H1 (cell line): ENCODE measurements around the gene DPM3. TPM values are rescaled to one million over a fixed set of nuclear protein-coding genes. Genes with fewer than 3 reads are reported as not detected.

Source experiments
- CTCF ChIA-PET: fragments of 300-600 bp; sonication (Branson Sonifier 250); formaldehyde crosslinking; loops from one replicate; lab custom pipeline; 2021; ENCODE audit not compliant: partially characterized antibody; lab: Charles Lee
- POLR2A ChIA-PET: fragments of 300-600 bp; sonication (Branson Sonifier 250); formaldehyde crosslinking; loops from one replicate; lab custom pipeline; 2021; ENCODE audit warnings: inconsistent platforms; ENCODE audit not compliant: partially characterized antibody; lab: Charles Lee
- DNase-seq, 2 experiments: peaks; one replicate each; pipeline versions ENCODE4 v3.0.0 to v3.0.0-alpha.2; 2010 to 2022; ENCODE audit warnings: low spot score in 2 of 2, low read depth in 1 of 2, mixed read lengths in 1 of 2
- FAIRE-seq: peaks from 2 replicates; lab custom pipeline; 2011; peaks lifted over from hg19 to GRCh38; lab: Jason Lieb, UNC
- H2AFZ ChIP-seq: 2 replicates; pipeline ENCODE4 v1.8.1; 2012; ENCODE audit warnings: low read length, inconsistent platforms
- H2AK5ac ChIP-seq: 2 replicates; pipeline ENCODE4 v1.6.1; 2013; ENCODE audit warnings: low read depth, low read length
- H2BK120ac ChIP-seq: replicated peaks from 2 replicates; pipeline ENCODE3; 2013; ENCODE audit warnings: low read depth, low read length, inconsistent platforms
- H2BK12ac ChIP-seq: 2 replicates; pipeline ENCODE4 v1.6.1; 2013; ENCODE audit warnings: low read depth, low read length
- H2BK15ac ChIP-seq: 2 replicates; pipeline ENCODE4 v1.6.1; 2013; ENCODE audit warnings: low read length
- H2BK20ac ChIP-seq: 2 replicates; pipeline ENCODE4 v1.6.1; 2013; ENCODE audit warnings: low read length
- H2BK5ac ChIP-seq: 2 replicates; pipeline ENCODE4 v1.6.1; 2013; ENCODE audit warnings: low read depth, low read length
- H3K14ac ChIP-seq: 2 replicates; pipeline ENCODE4 v1.6.1; 2013; ENCODE audit warnings: inconsistent platforms; ENCODE audit not compliant: insufficient read length
- H3K18ac ChIP-seq: 2 replicates; pipeline ENCODE4 v1.6.1; 2013; ENCODE audit warnings: low read length; ENCODE audit errors: extremely low read depth
- H3K23ac ChIP-seq: 2 replicates; pipeline ENCODE4 v1.6.1; 2013; ENCODE audit warnings: inconsistent platforms; ENCODE audit not compliant: insufficient read length
- H3K23me2 ChIP-seq: 2 replicates; pipeline ENCODE4 v1.6.1; 2013; ENCODE audit warnings: low read depth, low read length
- H3K27ac ChIP-seq: 2 replicates; pipeline ENCODE4 v1.6.1; 2011; ENCODE audit warnings: low read depth, low read length, inconsistent platforms
- H3K27me3 ChIP-seq, 4 experiments: replicated peaks in 1 of 4; 1 replicate in 1 of 4; 2 replicates in 3 of 4; pipeline versions ENCODE4 v1.6.1 to v1.8.1; 2011 to 2013; ENCODE audit warnings: low read length in 3 of 4, mild to moderate bottlenecking in 3 of 4, inconsistent platforms in 2 of 4, mixed read lengths in 2 of 4, moderate library complexity in 1 of 4; ENCODE audit not compliant: control insufficient read depth in 3 of 4, insufficient read depth in 3 of 4; ENCODE audit errors: extremely low read depth in 1 of 4
- H3K36me3 ChIP-seq, 4 experiments: 2 replicates each; pipeline versions ENCODE4 v1.6.1 to v1.8.1; 2011 to 2013; ENCODE audit warnings: mild to moderate bottlenecking in 4 of 4, low read length in 3 of 4, moderate library complexity in 2 of 4, control low read depth in 1 of 4, inconsistent platforms in 1 of 4; ENCODE audit not compliant: insufficient read depth in 4 of 4, control insufficient read depth in 2 of 4
- H3K4ac ChIP-seq: replicated peaks from 2 replicates; pipeline ENCODE3; 2013; ENCODE audit warnings: low read length, low read depth, mixed read lengths, inconsistent platforms; ENCODE audit not compliant: insufficient read length
- H3K4me1 ChIP-seq, 4 experiments: replicated peaks in 1 of 4; 1 replicate in 1 of 4; 2 replicates in 3 of 4; pipeline versions ENCODE4 v1.6.1 to v1.8.1; 2011 to 2013; ENCODE audit warnings: low read length in 3 of 4, inconsistent platforms in 2 of 4, mixed read lengths in 1 of 4; ENCODE audit not compliant: insufficient read depth in 4 of 4, control insufficient read depth in 3 of 4
- H3K4me2 ChIP-seq, 2 experiments: 2 replicates each; pipeline versions ENCODE4 v1.6.1 to v1.8.1; 2011 to 2013; ENCODE audit warnings: low read depth in 2 of 2, low read length in 2 of 2, control low read depth in 1 of 2, inconsistent platforms in 1 of 2, mild to moderate bottlenecking in 1 of 2; ENCODE audit not compliant: insufficient read depth in 1 of 2
- H3K4me3 ChIP-seq, 4 experiments: fragments of 200-600, 300-600 bp in 1 of 4; sonication (generic), shearing (Covaris generic), sonication (Bioruptor Twin) in 1 of 4; 2 replicates each; pipeline versions ENCODE4 v1.5.1 to v1.8.1; 2011 to 2016; ENCODE audit warnings: low read length in 4 of 4, low read depth in 3 of 4, control low read depth in 2 of 4, inconsistent platforms in 2 of 4, mild to moderate bottlenecking in 2 of 4, mixed read lengths in 1 of 4, moderate library complexity in 1 of 4; ENCODE audit not compliant: insufficient read depth in 2 of 4; ENCODE audit errors: extremely low read depth in 1 of 4
- H3K56ac ChIP-seq: replicated peaks from 2 replicates; pipeline ENCODE3; 2013; ENCODE audit warnings: low read depth, mild to moderate bottlenecking, mixed read lengths, low read length, inconsistent platforms; ENCODE audit not compliant: insufficient read length
- H3K79me1 ChIP-seq: 2 replicates; pipeline ENCODE4 v1.6.1; 2013; ENCODE audit warnings: low read depth, low read length, control low read depth
- H3K79me2 ChIP-seq, 2 experiments: 2 replicates each; pipeline versions ENCODE4 v1.6.1 to v1.8.1; 2012 to 2013; ENCODE audit warnings: low read length in 2 of 2, mild to moderate bottlenecking in 2 of 2, inconsistent platforms in 1 of 2; ENCODE audit not compliant: insufficient read depth in 2 of 2, control insufficient read depth in 1 of 2
- H3K9ac ChIP-seq, 4 experiments: replicated peaks in 1 of 4; 1 replicate in 1 of 4; 2 replicates in 3 of 4; pipeline versions ENCODE4 v1.6.1 to v1.8.1; 2011 to 2013; ENCODE audit warnings: low read depth in 3 of 4, low read length in 3 of 4, control low read depth in 2 of 4, mild to moderate bottlenecking in 2 of 4, moderate library complexity in 2 of 4, inconsistent platforms in 1 of 4; ENCODE audit errors: extremely low read depth in 1 of 4
- H3K9me3 ChIP-seq, 2 experiments: 2 replicates each; pipeline versions ENCODE4 v1.6.1 to v1.8.1; 2012 to 2013; ENCODE audit warnings: mild to moderate bottlenecking in 2 of 2, moderate library complexity in 2 of 2, control low read depth in 1 of 2, inconsistent platforms in 1 of 2, low read depth in 1 of 2, low read length in 1 of 2, mixed read lengths in 1 of 2; ENCODE audit not compliant: insufficient read depth in 2 of 2
- H4K20me1 ChIP-seq, 2 experiments: replicated peaks in 1 of 2; 2 replicates each; pipeline versions ENCODE3 to v1.8.1; 2011 to 2013; ENCODE audit warnings: inconsistent platforms in 2 of 2, low read length in 2 of 2, mild to moderate bottlenecking in 1 of 2; ENCODE audit not compliant: insufficient read depth in 2 of 2, control insufficient read depth in 1 of 2
- H4K5ac ChIP-seq: 2 replicates; pipeline ENCODE4 v1.6.1; 2013; ENCODE audit warnings: low read length, low read depth, mixed read lengths, inconsistent platforms; ENCODE audit not compliant: insufficient read length
- H4K8ac ChIP-seq: 2 replicates; pipeline ENCODE4 v1.8.0; 2013; ENCODE audit warnings: mild to moderate bottlenecking, moderate library complexity, low read length, inconsistent platforms; ENCODE audit not compliant: insufficient read depth; ENCODE audit errors: extremely low read depth
- H4K91ac ChIP-seq: replicated peaks from 2 replicates; pipeline ENCODE3; 2013; ENCODE audit warnings: low read length, mixed read lengths, inconsistent platforms; ENCODE audit not compliant: insufficient read length
- CHD2 ChIP-seq: IDR thresholded peaks from 2 replicates; pipeline ENCODE4 v1.6.1; 2012; ENCODE audit warnings: low read length, improper control_type of control experiment
- CREB1 ChIP-seq: IDR thresholded peaks from 2 replicates; pipeline ENCODE4 v1.6.1; 2012; ENCODE audit warnings: inconsistent platforms
- GTF2F1 ChIP-seq: IDR thresholded peaks from 2 replicates; pipeline ENCODE4 v1.6.1; 2012; ENCODE audit warnings: low read depth, low read length, improper control_type of control experiment, borderline replicate concordance
- RBBP5 ChIP-seq: IDR thresholded peaks from 2 replicates; pipeline ENCODE4 v1.7.1; 2012; ENCODE audit warnings: low read depth, mild to moderate bottlenecking, inconsistent platforms, low read length, moderate library complexity, borderline replicate concordance
- SUZ12 ChIP-seq: fragments of 200-600 bp; sonication (generic); IDR thresholded peaks from 2 replicates; pipeline ENCODE4 v1.6.1; 2012; ENCODE audit warnings: mild to moderate bottlenecking, inconsistent platforms, low read length, moderate library complexity, mixed read lengths
- WGBS, 2 experiments: shearing (Covaris generic) in 1 of 2; methylation state at CpG; one replicate each; pipeline versions ENCODE4 v1.1.6 to v1.1.7; 2013 to 2015; ENCODE audit warnings: low lambda C conversion rate in 2 of 2, mixed read lengths in 2 of 2, inconsistent platforms in 1 of 2, low coverage in 1 of 2, missing lambda C conversion rate in 1 of 2; ENCODE audit not compliant: insufficient replicate concordance in 2 of 2, insufficient coverage in 1 of 2, insufficient read length in 1 of 2; ENCODE audit errors: extremely low coverage in 1 of 2, missing lambda C conversion rate in 1 of 2; 5-methylcytosine and 5-hydroxymethylcytosine counted together
- polyA plus RNA-seq, 7 experiments: library from polyadenylated mRNA; depleted of rRNA in 3 of 7; stranded (reverse) in 5 of 7; unstranded in 2 of 7; fragments of >200 nt in 5 of 7; fragments of 200-250 nt in 2 of 7; gene quantifications; 1 replicate in 5 of 7; 2 replicates in 1 of 7; 4 replicates in 1 of 7; pipeline versions ENCODE4 v1.2.1 to v1.2.3, GENCODE V29; 2011 to 2013; ENCODE audit warnings: missing spikeins in 2 of 7, mixed read lengths in 2 of 7
- total RNA-seq: library from RNA; stranded (reverse); fragmentation: NEBNext Ultra II Directional; extraction: Animal tissue kit (Norgen Biotek cat#: 25700); gene quantifications from 2 replicates; pipeline ENCODE4 v1.2.1, GENCODE V29; 2021

DPM3 gene
- total and polyA plus RNA-seq, 2 of the 8 experiments (the other 6 are each of a cell fraction or from before 2014, with no cell fraction given) = 44.8 to 227 TPM

DNA sequence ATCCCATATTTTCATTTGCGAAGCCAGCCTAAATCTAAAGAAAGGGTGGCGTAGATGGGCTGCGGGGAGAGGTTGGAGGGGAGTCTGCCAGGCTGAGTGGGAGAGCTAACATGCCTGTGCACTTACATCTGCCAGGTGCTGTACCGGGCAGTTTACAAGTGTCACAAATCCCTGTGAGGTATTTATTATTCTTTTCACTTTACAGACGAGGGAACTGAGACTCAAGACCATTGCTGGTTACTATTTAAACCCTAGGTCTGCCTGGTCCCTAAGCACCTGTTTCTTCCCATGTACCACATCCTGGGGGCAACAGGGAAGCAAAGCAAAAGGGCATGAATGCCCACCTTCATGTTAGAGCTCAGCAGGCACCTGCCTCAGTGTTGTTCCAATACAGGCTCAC, 32.0 kb downstream of the DPM3 start:
- Histone ChIP-seq H3K79me2 (no peaks in the 10 kb centered on the region), H2AK5ac (no peak overlapping the region), H4K20me1 (peaks cover 0 to 4% of the 10 kb centered on the region in 2 experiments), H2BK20ac (no peak overlapping the region), H3K27me3 (no peaks in the 10 kb centered on the region), H2AFZ (no peak overlapping the region), H3K23me2 (no peaks in the 10 kb centered on the region), H3K9me3 (no peaks in the 10 kb centered on the region), H2BK12ac (no peak overlapping the region), H4K5ac (no peak overlapping the region), H2BK5ac (no peak overlapping the region), H3K9ac (no peak overlapping the region), H2BK120ac (no peak overlapping the region), H2BK15ac (no peak overlapping the region), H3K23ac (no peak overlapping the region), H4K8ac (no peak overlapping the region), H3K56ac (no peak overlapping the region), H3K4ac (no peak overlapping the region), H3K79me1 (no peaks in the 10 kb centered on the region), H3K27ac (no peak overlapping the region), H3K14ac (no peak overlapping the region), H4K91ac (no peak overlapping the region), H3K4me1 (peaks cover 0 to 3% (median 0%) of the 10 kb centered on the region in 4 experiments; a peak in 2 of 7 replicates), H3K4me3 (no peak overlapping the region), H3K4me2 (no peak overlapping the region), H3K36me3 (no peaks in the 10 kb centered on the region), H3K18ac (no peak overlapping the region)
- DNase-seq = no peak
- WGBS, 2 experiments = 87% methylated on average over 5 of the region's 5 CpGs; no CpG with 5 or more reads in 1 of the 2 experiments
- ChIA-PET CTCF (interaction anchor here (0.6 to 3.5 kb wide), 7 partner anchors 12 to 178 kb away, joined by 3 to 29 read pairs (median 4); no protein-coding TSS in a partner anchor), POLR2A (interaction anchor here (1.1 kb wide), 1 partner anchor 22 kb away, joined by 3 read pairs; no protein-coding TSS in a partner anchor)
- no peak for FAIRE-seq
- no peak for TF ChIP-seq GTF2F1
- no peak for TF ChIP-seq RBBP5
- no peak for TF ChIP-seq CREB1
- TF ChIP-seq SUZ12 = no peak
- no peak for TF ChIP-seq CHD2
